HepG2 (cell line): ENCODE data around the gene UAP1. TPM values are rescaled to one million over a fixed set of nuclear protein-coding genes. Genes with fewer than 3 reads are reported as not detected.
A peak's percentile ranks its signal among the peaks of the same experiment; 100 is the strongest.

ENCODE experiments used
- ATAC-seq: fragments of 200-7000 bp; cut with Tn5 transposase; 3 replicates; pipeline ENCODE4 v1.9.1; 2020; ENCODE audit warnings: mild to moderate bottlenecking, moderate library complexity
- BruUV-seq: library from RNA; stranded (reverse); fragments of 400-500 nt; replicated peaks from 2 replicates; lab custom pipeline; 2021; lab: Mats Ljungman, UMichigan
- CTCF ChIA-PET: fragments of 300-600 bp; formaldehyde crosslinking; extraction: SDS; loops from one replicate; lab custom pipeline; 2021; ENCODE audit warnings: low total read pairs, inconsistent platforms, low intra/inter-chr PET ratio; lab: Yijun Ruan, JAX
- POLR2A ChIA-PET: fragments of 350-600 bp; sonication (Branson Sonifier 250); formaldehyde crosslinking; loops from one replicate; lab custom pipeline; 2020; ENCODE audit warnings: antibody characterized with exemption, inconsistent platforms; lab: Yijun Ruan, JAX
- DNase-seq: peaks from one replicate; pipeline ENCODE4 v3.0.0-alpha.2; 2015; ENCODE audit warnings: low spot score
- FAIRE-seq: peaks from 3 replicates; lab custom pipeline; 2011; peaks lifted over from hg19 to GRCh38; lab: Jason Lieb, UNC
- H2AFZ ChIP-seq: one replicate; pipeline ENCODE4 v1.6.1; 2011; ENCODE audit warnings: low read length, inconsistent platforms
- H3K27ac ChIP-seq: fragments of 300-600 bp; 3 replicates; pipeline ENCODE4 v1.8.0; 2011; ENCODE audit warnings: mixed run types, mild to moderate bottlenecking, mixed read lengths, low read length, inconsistent platforms; ENCODE audit not compliant: insufficient read depth; ENCODE audit errors: extremely low read length
- H3K27me3 ChIP-seq, 2 experiments: fragments of 200-600 bp in 1 of 2; 2 replicates in 1 of 2; 3 replicates in 1 of 2; pipeline versions ENCODE4 v1.6.0 to v1.8.0; 2011; ENCODE audit warnings: low read length in 2 of 2, mild to moderate bottlenecking in 2 of 2, moderate library complexity in 2 of 2, inconsistent platforms in 1 of 2; ENCODE audit not compliant: insufficient read depth in 2 of 2, control insufficient read depth in 1 of 2
- H3K36me3 ChIP-seq, 2 experiments: fragments of 200-600 bp in 1 of 2; replicated peaks in 1 of 2; 2 replicates in 1 of 2; 3 replicates in 1 of 2; pipeline versions ENCODE4 v1.5.1 to v1.8.0; 2011; ENCODE audit warnings: low read length in 2 of 2, inconsistent platforms in 1 of 2; ENCODE audit not compliant: insufficient read depth in 2 of 2, control insufficient read depth in 1 of 2
- H3K4me1 ChIP-seq: 2 replicates; pipeline ENCODE4 v1.5.1; 2012; ENCODE audit warnings: low read length, inconsistent platforms; ENCODE audit not compliant: insufficient read depth
- H3K4me2 ChIP-seq: 2 replicates; pipeline ENCODE4 v1.6.0; 2011; ENCODE audit warnings: low read depth, low read length, inconsistent platforms
- H3K4me3 ChIP-seq, 3 experiments: fragments of 200-600 bp in 1 of 3; sonication (generic), shearing (Covaris generic) in 1 of 3; replicated peaks in 1 of 3; 2 replicates each; pipeline ENCODE4 v1.5.1; 2011 to 2016; ENCODE audit warnings: low read length in 3 of 3, inconsistent platforms in 2 of 3, low read depth in 2 of 3, mild to moderate bottlenecking in 2 of 3, control low read depth in 1 of 3, mixed read lengths in 1 of 3; ENCODE audit not compliant: insufficient read depth in 1 of 3
- H3K79me2 ChIP-seq: one replicate; pipeline ENCODE4 v1.6.1; 2011; ENCODE audit warnings: low read length, inconsistent platforms; ENCODE audit not compliant: insufficient read depth
- H3K9ac ChIP-seq: 2 replicates; pipeline ENCODE4 v1.6.0; 2011; ENCODE audit warnings: mild to moderate bottlenecking, low read depth, low read length, inconsistent platforms; ENCODE audit not compliant: insufficient read depth
- H3K9me3 ChIP-seq: 2 replicates; pipeline ENCODE4 v1.5.1; 2012; ENCODE audit warnings: mild to moderate bottlenecking, low read length
- H4K20me1 ChIP-seq: 2 replicates; pipeline ENCODE4 v1.6.0; 2011; ENCODE audit warnings: inconsistent platforms, mild to moderate bottlenecking, low read length, moderate library complexity; ENCODE audit not compliant: insufficient read depth
- AGO1 ChIP-seq: fragments of 200-400 bp; formaldehyde crosslinking; IDR thresholded peaks from 2 replicates; pipeline ENCODE4 v1.6.1; 2017; ENCODE audit warnings: mild to moderate bottlenecking, low read depth, low read length, moderate library complexity; ENCODE audit not compliant: poor library complexity, severe bottlenecking
- FOXP1 ChIP-seq, 2 experiments: fragments of 450-650 bp in 1 of 2; IDR thresholded peaks; 2 replicates each; pipeline ENCODE4 v1.6.1; 2017 to 2018; ENCODE audit warnings: antibody characterized with exemption in 1 of 2
- GATA4 ChIP-seq: sonication (generic); IDR thresholded peaks from 2 replicates; pipeline ENCODE4 v1.6.1; 2016; ENCODE audit warnings: antibody characterized with exemption, low read depth, borderline replicate concordance
- HOXA5 ChIP-seq: sonication (generic); formaldehyde crosslinking; IDR thresholded peaks from 2 replicates; pipeline ENCODE4 v1.4.0; 2020; ENCODE audit warnings: missing genetic modification reagents
- NCOA1 ChIP-seq: sonication (generic); formaldehyde crosslinking; IDR thresholded peaks from 2 replicates; pipeline ENCODE4 v1.9.0; 2021; ENCODE audit warnings: missing genetic modification reagents
- PPARG ChIP-seq: conservative IDR thresholded peaks from 2 replicates; pipeline ENCODE4 v1.6.1; 2016; ENCODE audit warnings: missing biosample characterization, missing genetic modification reagents
- PRMT3 ChIP-seq: sonication (generic); formaldehyde crosslinking; IDR thresholded peaks from 2 replicates; pipeline ENCODE4 v1.8.1; 2022; ENCODE audit warnings: low read depth, mild to moderate bottlenecking, moderate library complexity, missing genetic modification reagents, borderline replicate concordance
- SOX13 ChIP-seq, 3 experiments: fragments of 450-650 bp in 1 of 3; sonication (generic) in 1 of 3; formaldehyde crosslinking in 1 of 3; IDR thresholded peaks in 2 of 3; conservative IDR thresholded peaks in 1 of 3; 2 replicates each; pipeline versions ENCODE4 v1.5.0 to v1.6.1; 2016 to 2020; ENCODE audit warnings: antibody characterized with exemption in 1 of 3, mild to moderate bottlenecking in 1 of 3, missing compliant biosample characterization in 1 of 3, missing genetic modification reagents in 1 of 3, moderate library complexity in 1 of 3
- ZNF703 ChIP-seq: sonication (generic); formaldehyde crosslinking; IDR thresholded peaks from 2 replicates; pipeline ENCODE4 v1.5.1; 2020; ENCODE audit warnings: missing genetic modification reagents, mild to moderate bottlenecking, moderate library complexity, borderline replicate concordance
- whole genome bisulfite sequencing: methylation state at CpG from one replicate; pipeline ENCODE4 v1.1.6; 2017; ENCODE audit warnings: low lambda C conversion rate; 5-methylcytosine and 5-hydroxymethylcytosine counted together
- in situ Hi-C: cut with HindIII; loops from 2 replicates; pipeline ENCODE4 v1.10.0; 2017; ENCODE audit warnings: low pct_unique_long_range_greater_than_20kb; ENCODE audit not compliant: extremely low pct_ligation_motif_present
- intact Hi-C: fragments of 100-400 bp; cut with micrococcal nuclease; formaldehyde crosslinking; loops from one replicate; pipeline ENCODE4 v1.10.0; 2022; ENCODE audit not compliant: unreplicated experiment
- polyA plus RNA-seq, 8 experiments: library from polyadenylated mRNA; depleted of rRNA in 3 of 8; stranded (reverse) in 7 of 8; unstranded in 1 of 8; fragments of >200 nt; fragmentation: Illumina TruSeq in 4 of 8; extraction: Trizol in 4 of 8; gene quantifications; 2 replicates each; pipeline versions ENCODE4 v1.2.1 to v1.2.3, GENCODE V29; 2011 to 2016; ENCODE audit warnings: low read depth in 4 of 8, missing spikeins in 1 of 8, mixed read lengths in 1 of 8; ENCODE audit not compliant: insufficient read depth in 1 of 8
- total RNA-seq, 5 experiments: library from RNA; depleted of rRNA; stranded (reverse); fragments of >200 nt; fragmentation: Illumina TruSeq; extraction: Trizol; gene quantifications; 2 replicates each; pipeline ENCODE4 v1.2.3, GENCODE V29; 2016; ENCODE audit warnings: low read depth in 1 of 5
- TF ChIP-seq, protein P1 (sequence below): sonication (generic); formaldehyde crosslinking; IDR thresholded peaks from 2 replicates; pipeline ENCODE4 v1.4.0; 2020; ENCODE audit warnings: missing genetic modification reagents
- TF ChIP-seq, protein P2 (sequence below): IDR thresholded peaks from 2 replicates; pipeline ENCODE4 v1.6.1; 2016; ENCODE audit warnings: missing compliant biosample characterization, missing genetic modification reagents, borderline replicate concordance
- TF ChIP-seq, protein P3 (sequence below): sonication (generic); formaldehyde crosslinking; IDR thresholded peaks from 2 replicates; pipeline ENCODE4 v1.4.0; 2020; ENCODE audit warnings: missing genetic modification reagents, mild to moderate bottlenecking, borderline replicate concordance
- TF ChIP-seq, protein P4 (sequence below): sonication (generic); formaldehyde crosslinking; IDR thresholded peaks from 2 replicates; pipeline ENCODE4 v1.8.1; 2023; ENCODE audit warnings: mild to moderate bottlenecking, inconsistent platforms, moderate library complexity, missing genetic modification reagents, borderline replicate concordance

Gene UAP1
- total and polyA plus RNA-seq, 2 of the 13 experiments (the other 11 are each of a cell fraction or from before 2014, with no cell fraction given): 48.4 to 117 TPM

DNA sequence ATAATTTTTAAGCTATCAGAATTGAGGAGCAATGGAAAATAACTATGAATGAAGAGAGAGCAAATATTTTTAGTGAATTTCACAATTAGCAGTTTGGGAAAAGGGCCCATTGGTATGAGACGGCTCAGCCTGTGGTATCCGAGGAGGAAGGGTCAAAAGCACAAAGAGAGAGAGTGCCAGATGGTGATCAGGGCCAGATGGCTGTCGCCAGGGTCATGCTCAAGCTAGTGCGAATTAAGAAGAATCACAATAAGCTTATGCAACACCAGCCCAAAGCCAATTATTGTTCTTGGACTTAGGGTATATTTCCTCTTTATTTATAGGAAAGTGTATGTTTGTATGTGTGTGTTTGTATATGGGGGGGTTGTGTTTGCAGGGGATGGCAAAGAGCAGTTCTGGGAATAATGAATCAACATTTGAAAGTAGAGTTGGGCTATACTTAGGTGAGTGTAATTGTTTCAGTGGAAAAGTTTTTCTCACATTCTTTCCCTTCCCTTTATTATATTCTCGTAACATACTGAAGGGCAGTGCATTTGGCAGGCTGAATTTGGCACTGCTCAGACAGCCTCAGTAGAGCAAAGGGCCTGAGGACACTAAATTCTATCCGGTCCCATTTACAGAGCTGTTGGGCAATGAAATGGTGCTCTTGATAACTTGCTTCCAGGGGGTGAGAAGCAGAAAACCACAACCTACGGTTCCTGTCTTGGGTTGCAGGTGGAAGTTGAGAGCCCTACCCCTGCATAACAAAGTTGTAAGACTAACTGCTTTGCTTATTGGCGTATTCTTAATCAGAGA, 51.3 kb downstream of the UAP1 start:
- BruUV-seq: no TSS peak
- no peaks in the 10 kb centered on the region for H3K36me3 ChIP-seq
- peaks cover 16% of the 10 kb centered on the region for H3K9me3 ChIP-seq
- WGBS: 60% methylated on average over 8 of the region's 8 CpGs
- H3K4me2 ChIP-seq: peak overlapping the region; percentile 31
- FAIRE-seq: no peak
- peaks cover 19% of the 10 kb centered on the region for H3K4me1 ChIP-seq
- intact Hi-C loops (loop anchor here (1.0 to 5.0 kb wide), 3 partner anchors 119 to 187 kb away; no protein-coding TSS in a partner anchor), in situ Hi-C loops (no loop called here)
- peak; percentile 4 for DNase-seq
- ATAC-seq: peak; percentile 58
- no peak overlapping the region for H3K9ac ChIP-seq
- no peak overlapping the region for H2AFZ ChIP-seq
- no peak overlapping the region for H3K4me3 ChIP-seq
- H4K20me1 ChIP-seq: no peaks in the 10 kb centered on the region
- ChIA-PET POLR2A (no interaction called here), CTCF (interaction anchor here (1.3 to 2.8 kb wide), 3 partner anchors 144 to 219 kb away, joined by 3 to 25 read pairs (median 4); no protein-coding TSS in a partner anchor)
- no peak overlapping the region for H3K27ac ChIP-seq
- H3K27me3 ChIP-seq: no peaks in the 10 kb centered on the region
- no peaks in the 10 kb centered on the region for H3K79me2 ChIP-seq
- no peak for TF ChIP-seq NCOA1
- TF ChIP-seq GATA4: no peak
- no peak for TF ChIP-seq AGO1
- TF ChIP-seq, protein P1, sequence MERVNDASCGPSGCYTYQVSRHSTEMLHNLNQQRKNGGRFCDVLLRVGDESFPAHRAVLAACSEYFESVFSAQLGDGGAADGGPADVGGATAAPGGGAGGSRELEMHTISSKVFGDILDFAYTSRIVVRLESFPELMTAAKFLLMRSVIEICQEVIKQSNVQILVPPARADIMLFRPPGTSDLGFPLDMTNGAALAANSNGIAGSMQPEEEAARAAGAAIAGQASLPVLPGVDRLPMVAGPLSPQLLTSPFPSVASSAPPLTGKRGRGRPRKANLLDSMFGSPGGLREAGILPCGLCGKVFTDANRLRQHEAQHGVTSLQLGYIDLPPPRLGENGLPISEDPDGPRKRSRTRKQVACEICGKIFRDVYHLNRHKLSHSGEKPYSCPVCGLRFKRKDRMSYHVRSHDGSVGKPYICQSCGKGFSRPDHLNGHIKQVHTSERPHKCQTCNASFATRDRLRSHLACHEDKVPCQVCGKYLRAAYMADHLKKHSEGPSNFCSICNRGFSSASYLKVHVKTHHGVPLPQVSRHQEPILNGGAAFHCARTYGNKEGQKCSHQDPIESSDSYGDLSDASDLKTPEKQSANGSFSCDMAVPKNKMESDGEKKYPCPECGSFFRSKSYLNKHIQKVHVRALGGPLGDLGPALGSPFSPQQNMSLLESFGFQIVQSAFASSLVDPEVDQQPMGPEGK: no peak; the same call in 1 of the 2 replicates
- no peak for TF ChIP-seq ZNF703 (CRISPR knock-in tag)
- TF ChIP-seq, protein P2, sequence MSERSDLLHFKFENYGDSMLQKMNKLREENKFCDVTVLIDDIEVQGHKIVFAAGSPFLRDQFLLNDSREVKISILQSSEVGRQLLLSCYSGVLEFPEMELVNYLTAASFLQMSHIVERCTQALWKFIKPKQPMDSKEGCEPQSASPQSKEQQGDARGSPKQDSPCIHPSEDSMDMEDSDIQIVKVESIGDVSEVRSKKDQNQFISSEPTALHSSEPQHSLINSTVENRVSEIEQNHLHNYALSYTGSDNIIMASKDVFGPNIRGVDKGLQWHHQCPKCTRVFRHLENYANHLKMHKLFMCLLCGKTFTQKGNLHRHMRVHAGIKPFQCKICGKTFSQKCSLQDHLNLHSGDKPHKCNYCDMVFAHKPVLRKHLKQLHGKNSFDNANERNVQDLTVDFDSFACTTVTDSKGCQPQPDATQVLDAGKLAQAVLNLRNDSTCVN (CRISPR knock-in tag): no peak
- TF ChIP-seq, protein P3, sequence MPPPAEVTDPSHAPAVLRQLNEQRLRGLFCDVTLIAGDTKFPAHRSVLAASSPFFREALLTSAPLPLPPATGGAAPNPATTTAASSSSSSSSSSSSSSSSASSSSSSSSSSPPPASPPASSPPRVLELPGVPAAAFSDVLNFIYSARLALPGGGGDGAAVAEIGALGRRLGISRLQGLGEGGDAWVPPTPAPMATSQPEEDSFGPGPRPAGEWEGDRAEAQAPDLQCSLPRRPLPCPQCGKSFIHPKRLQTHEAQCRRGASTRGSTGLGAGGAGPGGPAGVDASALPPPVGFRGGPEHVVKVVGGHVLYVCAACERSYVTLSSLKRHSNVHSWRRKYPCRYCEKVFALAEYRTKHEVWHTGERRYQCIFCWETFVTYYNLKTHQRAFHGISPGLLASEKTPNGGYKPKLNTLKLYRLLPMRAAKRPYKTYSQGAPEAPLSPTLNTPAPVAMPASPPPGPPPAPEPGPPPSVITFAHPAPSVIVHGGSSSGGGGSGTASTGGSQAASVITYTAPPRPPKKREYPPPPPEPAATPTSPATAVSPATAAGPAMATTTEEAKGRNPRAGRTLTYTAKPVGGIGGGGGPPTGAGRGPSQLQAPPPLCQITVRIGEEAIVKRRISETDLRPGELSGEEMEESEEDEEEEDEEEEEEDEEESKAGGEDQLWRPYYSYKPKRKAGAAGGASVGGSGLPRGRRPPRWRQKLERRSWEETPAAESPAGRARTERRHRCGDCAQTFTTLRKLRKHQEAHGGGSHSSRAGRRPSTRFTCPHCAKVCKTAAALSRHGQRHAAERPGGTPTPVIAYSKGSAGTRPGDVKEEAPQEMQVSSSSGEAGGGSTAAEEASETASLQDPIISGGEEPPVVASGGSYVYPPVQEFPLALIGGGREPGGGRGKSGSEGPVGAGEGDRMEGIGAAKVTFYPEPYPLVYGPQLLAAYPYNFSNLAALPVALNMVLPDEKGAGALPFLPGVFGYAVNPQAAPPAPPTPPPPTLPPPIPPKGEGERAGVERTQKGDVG (CRISPR knock-in tag): no peak
- TF ChIP-seq FOXP1 (IDR thresholded peaks at IDR 0.05): no peak
- peak; percentile 18; the same call in 1 of the 2 replicates for TF ChIP-seq FOXP1 (CRISPR knock-in tag; IDR thresholded peaks at IDR 0.05)
- 0 out of 2 replicates have a peak, but pooled peaks have one; percentile 4 for TF ChIP-seq PRMT3
- TF ChIP-seq HOXA5 (CRISPR knock-in tag): no peak
- TF ChIP-seq PPARG (CRISPR knock-in tag): no peak
- TF ChIP-seq, protein P4, sequence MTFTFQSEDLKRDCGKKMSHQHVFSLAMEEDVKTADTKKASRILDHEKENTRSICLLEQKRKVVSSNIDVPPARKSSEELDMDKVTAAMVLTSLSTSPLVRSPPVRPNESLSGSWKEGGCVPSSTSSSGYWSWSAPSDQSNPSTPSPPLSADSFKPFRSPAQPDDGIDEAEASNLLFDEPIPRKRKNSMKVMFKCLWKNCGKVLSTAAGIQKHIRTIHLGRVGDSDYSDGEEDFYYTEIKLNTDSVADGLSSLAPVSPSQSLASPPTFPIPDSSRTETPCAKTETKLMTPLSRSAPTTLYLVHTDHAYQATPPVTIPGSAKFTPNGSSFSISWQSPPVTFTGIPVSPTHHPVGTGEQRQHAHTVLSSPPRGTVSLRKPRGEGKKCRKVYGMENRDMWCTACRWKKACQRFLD (CRISPR knock-in tag): no peak
- TF ChIP-seq SOX13 (IDR thresholded peaks at IDR 0.05): no peak
- TF ChIP-seq SOX13 (CRISPR knock-in tag; conservative IDR thresholded peaks at IDR 0.05 in 1 of 2, IDR thresholded peaks at IDR 0.05 in 1 of 2): peak in 1 of 2 experiments; percentile 45; a peak in 1 of 4 replicates
